DMS 273 treated with DMSO at 0.1 percent for 48 hours (cell line): ENCODE measurements around the gene KLHDC4.
"Not testable (repeated sequence)": the region's sequence is repeated elsewhere in the genome, so short reads cannot be mapped to it uniquely, and the experiment has no call there.

ENCODE experiments used
- DNase-seq: peaks from one replicate; lab custom pipeline; 2025; lab: John Stamatoyannopoulos, UW

KLHDC4 gene

GRCh38 chr16:87684106-87684677 is 81.6 kb downstream of the KLHDC4 start:
- no peak for DNase-seq

DNA sequence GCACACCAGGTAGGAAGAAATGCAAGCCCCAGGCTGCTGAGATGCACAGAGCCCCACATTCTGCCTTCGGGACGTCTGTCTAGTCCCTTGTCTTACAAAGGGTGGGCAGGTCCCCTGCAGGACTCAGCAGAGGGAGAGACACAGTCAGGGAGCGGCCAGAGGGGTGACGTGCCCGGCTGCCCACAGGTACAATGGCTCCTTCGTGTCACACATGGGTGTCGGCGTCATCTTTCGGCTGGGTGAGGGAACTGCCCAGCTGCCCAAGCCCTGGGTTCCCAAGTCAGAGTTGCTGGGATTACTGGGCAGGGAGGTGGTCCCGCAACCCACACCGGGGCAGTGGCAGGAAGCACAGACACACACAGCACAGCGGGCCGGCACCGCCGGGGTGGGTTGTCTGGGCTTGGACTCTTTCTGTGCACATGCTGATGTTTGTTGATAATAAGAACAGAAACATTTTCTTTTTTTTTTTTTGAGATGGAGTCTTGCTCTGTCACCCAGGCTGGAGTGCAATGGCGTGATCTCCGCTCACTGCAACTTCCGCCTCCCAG is 82.9 kb downstream of the KLHDC4 start:
- no peak for DNase-seq

DNA sequence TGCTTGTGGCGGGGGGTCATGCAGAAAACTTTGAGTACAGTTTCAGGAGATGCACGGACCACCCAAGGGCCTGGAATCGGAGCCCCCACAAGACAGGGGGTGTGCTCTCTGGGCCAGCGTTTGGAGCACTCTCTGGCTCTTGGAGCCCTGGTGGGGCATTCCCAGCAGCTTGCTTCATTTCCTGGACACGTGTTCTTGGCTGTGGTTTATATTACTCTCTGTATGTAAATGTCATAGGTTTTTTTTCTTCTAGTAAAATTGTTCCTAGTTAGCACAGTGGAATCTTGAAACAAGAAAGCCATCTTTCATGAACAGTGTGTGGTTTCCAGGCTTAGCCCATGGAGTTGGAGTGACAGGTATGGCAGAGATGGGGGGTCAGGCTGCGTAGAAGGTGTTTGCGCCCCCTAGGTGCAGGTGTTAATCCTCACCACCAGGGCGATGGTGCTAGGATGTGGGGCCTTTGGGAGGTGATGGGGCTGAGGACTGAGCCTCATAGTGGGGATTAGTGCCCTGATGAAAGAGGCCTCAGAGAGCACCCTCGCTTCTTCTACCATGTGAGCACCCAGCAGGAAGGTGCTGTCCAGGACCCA is 83.7 kb downstream of the KLHDC4 start:
- no peak for DNase-seq

- not testable (repeated sequence) for DNase-seq
Observed at GRCh38 chr16:87681051-87681602, 84.7 kb downstream of the KLHDC4 start.

DNA sequence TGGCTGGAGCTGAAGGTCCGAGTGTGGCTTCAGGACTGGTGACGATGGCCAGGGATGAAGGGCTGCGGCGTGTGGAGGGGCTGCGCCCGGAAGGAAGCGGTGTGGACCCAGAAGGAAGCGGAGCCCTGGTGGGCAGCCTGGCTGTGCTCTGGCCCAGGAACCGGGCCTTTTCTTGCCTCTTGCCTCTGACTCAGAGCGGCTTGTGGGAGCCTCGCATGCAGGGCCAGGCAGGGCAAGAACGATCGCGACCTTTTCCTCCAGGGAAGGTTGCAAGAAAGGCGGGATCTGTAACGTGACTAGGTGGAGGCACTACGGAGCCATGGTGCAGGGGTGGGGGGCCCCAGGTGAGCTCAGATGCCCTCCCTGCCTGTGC is 85.5 kb downstream of the KLHDC4 start:
- DNase-seq, result no peak

DNA sequence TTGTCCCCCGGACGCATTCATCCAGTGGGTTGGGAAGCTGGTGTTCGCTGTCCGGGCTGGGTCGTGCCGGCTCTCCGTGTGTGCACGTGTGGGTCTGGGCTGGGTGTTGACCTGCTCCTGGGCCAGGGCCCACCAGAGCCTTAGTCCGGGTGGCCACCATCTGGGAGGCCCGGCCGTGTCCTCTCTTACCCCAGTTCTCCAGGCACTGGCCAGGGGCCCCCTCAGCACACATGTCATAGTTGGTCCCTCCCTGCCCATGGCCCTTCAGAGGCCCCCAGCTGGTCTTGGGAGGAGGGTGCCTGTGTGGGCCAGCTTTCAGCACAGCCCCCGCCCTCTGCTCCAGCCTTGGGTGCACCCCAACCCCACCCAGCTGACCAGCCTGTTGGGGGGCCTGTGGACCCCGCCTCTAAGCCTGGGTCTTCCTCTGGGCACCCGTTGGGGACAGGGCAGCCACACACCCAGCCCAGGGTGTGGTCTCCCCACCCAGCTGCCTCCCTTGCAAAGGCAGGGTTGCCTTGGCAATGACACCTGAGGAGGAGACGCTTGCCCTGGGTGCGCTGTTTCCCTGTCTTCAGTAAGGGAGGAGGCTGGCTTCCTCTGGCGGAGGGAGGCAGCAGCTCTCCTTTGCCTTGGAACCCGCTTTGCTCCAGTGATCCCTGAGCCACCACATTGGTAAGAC is 86.1 kb downstream of the KLHDC4 start:
- no peak for DNase-seq

DNA sequence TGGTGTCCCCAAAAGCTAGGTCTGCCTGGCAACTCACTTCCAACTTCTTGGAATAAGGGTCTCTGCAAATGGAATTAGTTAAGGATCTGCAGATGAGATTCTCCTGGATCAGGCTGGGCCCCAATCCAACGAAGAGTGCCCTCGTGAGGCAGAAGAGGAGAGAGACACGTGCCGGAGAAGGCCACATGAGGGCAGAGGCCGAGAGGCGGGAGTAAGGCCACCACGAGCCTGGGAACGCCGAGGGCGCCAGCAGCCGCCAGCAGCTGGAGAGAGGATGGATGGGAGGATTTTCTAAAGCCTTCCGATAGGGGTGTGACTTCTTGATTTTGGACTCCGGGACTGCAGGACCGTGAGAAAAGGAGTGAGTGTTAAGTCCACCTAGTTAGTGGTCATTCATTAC is 87.2 kb downstream of the KLHDC4 start:
- no peak for DNase-seq

- no peak for DNase-seq
Observed at GRCh38 chr16:87677830-87678229, 88.0 kb downstream of the KLHDC4 start.

DNA sequence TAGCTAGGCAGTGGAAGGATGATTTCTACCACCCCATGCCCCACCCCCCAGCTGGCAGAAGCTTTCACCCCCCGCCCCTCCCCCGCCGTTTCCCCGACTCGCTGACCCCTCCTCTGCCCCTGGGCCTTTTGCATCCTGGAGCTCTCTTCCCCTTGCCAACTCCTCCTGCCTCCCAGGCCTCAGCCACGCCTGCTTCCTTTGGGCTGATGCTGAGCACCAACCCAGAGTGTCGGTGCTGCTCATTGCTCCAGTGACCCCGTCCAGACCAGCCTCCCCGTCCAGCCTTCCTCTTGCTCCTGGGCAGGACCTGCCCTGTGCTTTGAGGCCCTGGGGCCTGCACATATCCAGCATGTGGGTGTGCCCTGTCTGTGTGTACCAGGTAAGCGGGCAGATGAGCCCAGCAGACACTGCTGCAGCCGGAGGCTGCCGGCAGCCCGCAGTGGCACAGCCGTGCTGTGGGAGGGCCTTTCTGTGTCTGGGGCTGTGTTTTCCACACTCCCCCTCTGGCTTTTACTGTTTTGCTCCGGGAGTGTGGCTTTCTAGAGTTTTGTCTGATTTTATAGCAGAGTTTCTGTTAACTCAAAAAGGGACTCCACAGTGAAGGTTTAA is 90.6 kb downstream of the KLHDC4 start:
- no peak for DNase-seq

DNA sequence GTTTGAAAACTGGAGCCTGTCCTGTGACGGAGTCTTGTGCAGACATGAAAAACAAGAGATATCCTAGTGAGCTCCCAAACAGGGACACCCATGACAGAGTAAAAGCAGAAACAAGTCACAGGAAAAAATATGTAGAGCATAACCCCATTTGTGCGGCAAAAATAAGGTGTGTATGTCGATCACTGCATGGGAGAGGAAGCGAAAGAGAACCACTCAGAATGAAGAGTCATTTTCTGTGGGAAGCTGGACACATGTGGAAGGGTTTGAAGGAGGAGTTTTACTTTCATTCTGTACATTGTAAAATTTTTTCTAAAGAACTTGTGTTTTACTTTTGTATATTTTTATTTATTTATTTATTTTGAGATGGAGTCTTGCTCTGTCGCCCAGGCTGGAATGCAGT is 91.4 kb downstream of the KLHDC4 start:
- no peak for DNase-seq

DNA sequence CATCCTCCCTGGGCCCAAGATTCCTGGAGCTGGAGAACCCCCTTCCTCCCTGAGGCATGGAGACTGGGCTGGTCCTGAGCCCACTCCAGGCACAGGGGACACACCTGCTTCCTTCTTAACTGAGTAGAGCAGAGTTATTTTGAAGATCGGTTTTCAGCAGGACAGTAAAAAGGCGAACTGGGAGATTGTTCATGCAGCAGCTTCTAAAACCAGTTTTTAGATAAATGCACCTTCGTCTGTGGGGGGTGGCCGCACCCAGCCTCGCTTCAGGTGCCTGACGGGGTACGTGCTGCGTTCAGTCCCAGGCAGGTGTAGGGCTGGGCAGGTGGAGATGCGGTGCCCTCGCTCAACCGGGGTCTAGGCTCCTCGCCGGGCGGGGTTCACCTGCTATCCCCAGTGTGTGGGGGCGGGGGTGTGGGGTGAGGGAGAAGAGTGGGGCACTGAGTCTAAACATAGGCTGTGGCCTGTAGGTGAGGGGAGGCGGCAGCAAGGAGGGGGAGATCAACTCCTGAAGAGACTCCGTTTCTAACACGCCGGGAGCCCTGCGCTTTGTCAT is 94.0 kb downstream of the KLHDC4 start:
- no peak for DNase-seq

- DNase-seq, result no peak
Observed at GRCh38 chr16:87671221-87671620, 94.6 kb downstream of the KLHDC4 start.

DNA sequence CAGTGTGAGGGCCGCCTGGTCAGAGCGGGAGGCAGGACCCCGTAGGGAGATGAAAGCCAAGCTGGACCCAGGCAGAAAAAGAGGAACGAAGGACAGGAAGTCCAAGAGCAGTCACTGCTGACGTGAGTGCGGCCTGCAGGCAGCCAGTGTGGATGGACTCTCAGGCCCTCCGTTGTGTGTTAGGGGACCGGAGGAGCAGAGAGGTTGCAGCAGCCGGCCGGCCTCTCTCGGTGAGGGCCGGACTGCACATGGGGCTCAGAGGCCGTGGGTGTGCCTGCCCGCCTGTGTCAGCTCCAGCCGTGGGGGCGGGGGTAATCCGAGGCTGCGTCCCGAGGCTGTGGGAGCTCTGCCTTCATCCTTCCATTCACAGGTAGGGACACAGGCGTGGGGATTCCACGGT is 96.1 kb downstream of the KLHDC4 start:
- DNase-seq, result no peak

- no peak for DNase-seq
Observed at GRCh38 chr16:87667946-87668345, 97.8 kb downstream of the KLHDC4 start.

DNA sequence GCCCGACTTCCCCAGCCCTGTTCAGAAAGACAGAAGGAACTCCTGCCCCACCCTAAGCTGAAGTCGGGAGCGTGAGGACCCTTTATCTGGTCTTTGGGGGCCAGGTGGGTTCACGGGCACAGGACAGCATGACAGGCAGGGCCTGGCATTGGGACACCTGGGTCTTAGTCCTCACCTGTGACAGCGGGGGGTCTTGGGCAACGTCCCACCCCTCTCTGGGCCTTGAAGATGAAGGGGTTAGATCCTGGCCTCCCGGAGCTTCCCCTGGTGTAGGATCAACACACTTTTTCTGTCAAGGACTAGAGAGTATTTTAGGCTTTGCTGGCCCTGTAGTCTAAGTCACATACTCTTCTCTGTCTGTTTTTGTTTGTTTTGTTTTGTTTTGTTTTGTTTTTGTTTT is 98.3 kb downstream of the KLHDC4 start:
- DNase-seq, result no peak

DNA sequence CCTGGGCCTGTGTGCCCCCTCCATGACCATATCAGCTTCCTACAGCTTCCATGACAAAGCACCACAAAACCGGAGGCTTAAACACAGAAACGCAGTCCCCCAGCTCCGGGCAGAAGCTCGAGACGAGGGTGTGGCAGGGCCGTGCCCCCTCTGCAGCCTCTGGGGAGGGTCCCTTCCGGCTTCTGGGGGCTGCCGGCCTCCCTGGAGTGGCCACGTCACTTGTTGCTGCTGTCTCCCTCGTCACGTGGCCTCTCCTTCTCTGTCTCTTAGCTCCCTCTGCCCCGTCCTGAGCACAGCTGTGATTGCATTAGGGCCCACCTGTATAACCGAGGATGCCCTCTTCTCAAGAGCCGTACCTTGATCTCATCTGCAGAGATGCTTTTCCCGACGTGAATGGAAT is 98.9 kb downstream of the KLHDC4 start:
- no peak for DNase-seq

GRCh38 chr16:87665193-87665592 is 100.6 kb downstream of the KLHDC4 start:
- DNase-seq, result no peak

GRCh38 chr16:87664792-87665191 is 101.0 kb downstream of the KLHDC4 start:
- no peak for DNase-seq

GRCh38 chr16:87662254-87663204 is 103.3 kb downstream of the KLHDC4 start:
- no peak for DNase-seq

- no peak for DNase-seq
Observed at GRCh38 chr16:87661561-87661960, 104.2 kb downstream of the KLHDC4 start.

DNA sequence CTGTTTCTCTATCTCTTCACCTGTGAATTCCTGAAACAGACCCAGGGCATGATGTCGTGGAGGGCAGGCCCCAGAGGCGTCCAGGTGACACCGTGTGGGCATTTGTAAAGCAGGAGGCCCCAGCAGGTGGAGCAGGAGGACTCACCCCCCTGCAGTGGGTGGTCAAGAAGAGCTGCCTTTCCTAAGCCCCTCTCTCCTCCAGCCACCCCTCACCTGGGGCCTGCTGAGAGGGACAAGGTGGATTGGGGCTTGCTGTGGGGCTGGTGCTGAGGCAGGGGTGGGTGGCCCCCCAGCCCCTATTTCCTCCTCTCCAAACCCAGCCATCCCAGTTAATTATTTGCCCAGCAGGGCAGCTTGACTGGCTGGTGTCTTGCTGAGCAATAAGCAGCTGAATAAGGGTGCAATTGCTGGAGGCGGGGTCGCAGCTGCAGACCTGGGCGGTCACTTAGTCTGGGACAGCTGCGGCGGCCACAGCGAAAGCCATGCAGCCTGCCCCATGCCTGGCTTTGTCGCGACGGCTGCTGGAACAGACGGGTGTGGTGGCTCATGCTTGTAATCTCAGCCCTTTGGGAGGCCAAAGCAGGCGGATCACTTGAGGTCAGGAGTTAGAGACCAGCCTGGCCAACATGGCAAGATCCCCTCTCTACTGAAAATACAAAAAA is 107.1 kb downstream of the KLHDC4 start:
- DNase-seq, result no peak
